ENCODE data around the gene HMCN2.

DNA sequence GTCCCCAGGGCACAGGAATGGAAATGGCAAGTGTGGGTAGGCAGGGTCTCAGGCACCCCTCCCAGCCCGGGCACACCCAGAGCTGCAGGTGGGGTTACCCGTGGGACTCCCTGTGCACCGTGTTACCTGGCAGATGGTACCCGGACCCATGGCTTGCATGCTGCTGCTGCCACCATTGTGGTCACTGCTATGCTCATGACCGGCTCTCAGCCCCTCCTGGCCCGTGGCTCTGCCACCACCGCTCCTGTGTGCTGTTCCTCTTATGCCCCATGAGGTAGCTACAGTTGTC, 21.7 kb upstream of the HMCN2 start:
- TF ChIP-seq POLR2A (IDR thresholded peaks at IDR 0.05) (no peak), POLR2AphosphoS5 (IDR thresholded peaks at IDR 0.05) (no peak)
- TF ChIP-seq, protein P1, sequence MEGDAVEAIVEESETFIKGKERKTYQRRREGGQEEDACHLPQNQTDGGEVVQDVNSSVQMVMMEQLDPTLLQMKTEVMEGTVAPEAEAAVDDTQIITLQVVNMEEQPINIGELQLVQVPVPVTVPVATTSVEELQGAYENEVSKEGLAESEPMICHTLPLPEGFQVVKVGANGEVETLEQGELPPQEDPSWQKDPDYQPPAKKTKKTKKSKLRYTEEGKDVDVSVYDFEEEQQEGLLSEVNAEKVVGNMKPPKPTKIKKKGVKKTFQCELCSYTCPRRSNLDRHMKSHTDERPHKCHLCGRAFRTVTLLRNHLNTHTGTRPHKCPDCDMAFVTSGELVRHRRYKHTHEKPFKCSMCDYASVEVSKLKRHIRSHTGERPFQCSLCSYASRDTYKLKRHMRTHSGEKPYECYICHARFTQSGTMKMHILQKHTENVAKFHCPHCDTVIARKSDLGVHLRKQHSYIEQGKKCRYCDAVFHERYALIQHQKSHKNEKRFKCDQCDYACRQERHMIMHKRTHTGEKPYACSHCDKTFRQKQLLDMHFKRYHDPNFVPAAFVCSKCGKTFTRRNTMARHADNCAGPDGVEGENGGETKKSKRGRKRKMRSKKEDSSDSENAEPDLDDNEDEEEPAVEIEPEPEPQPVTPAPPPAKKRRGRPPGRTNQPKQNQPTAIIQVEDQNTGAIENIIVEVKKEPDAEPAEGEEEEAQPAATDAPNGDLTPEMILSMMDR (IDR thresholded peaks at IDR 0.05): no peak

Data from suprapubic skin (tissue), 4 donors.